Breast epithelium (tissue), 4 donors: ENCODE data around the gene TTC23. TPM values are rescaled to one million over a fixed set of nuclear protein-coding genes. Genes with fewer than 3 reads are reported as not detected.

ENCODE experiments used
- DNase-seq, 2 donors: peaks; one replicate each; pipeline ENCODE4 v3.0.0-alpha.2; 2019; ENCODE audit warnings: low spot score in 2 of 2
- H3K27ac ChIP-seq, 2 donors: fragments of 200-600 bp; sonication (generic) in 1 of 2; one replicate each; pipeline ENCODE4 v1.5.1; 2016 to 2019; ENCODE audit warnings: mild to moderate bottlenecking in 1 of 2
- H3K27me3 ChIP-seq, 2 donors: fragments of 200-600 bp; sonication (generic) in 1 of 2; one replicate each; pipeline versions ENCODE4 v1.5.1 to v1.6.0; 2017 to 2019; ENCODE audit warnings: control low read depth in 1 of 2, mild to moderate bottlenecking in 1 of 2
- H3K36me3 ChIP-seq: fragments of 200-600 bp; one replicate; pipeline ENCODE4 v1.5.1; 2019
- H3K4me1 ChIP-seq, 2 donors: fragments of 200-600 bp; sonication (generic); one replicate each; pipeline ENCODE4 v1.5.1; 2016 to 2019; ENCODE audit warnings: control low read depth in 1 of 2
- H3K4me3 ChIP-seq, 3 donors: fragments of 200-600 bp; sonication (generic); 1 replicate in 2 of 3; 2 replicates in 1 of 3; pipeline ENCODE4 v1.5.1; 2016 to 2019; ENCODE audit warnings: mild to moderate bottlenecking in 3 of 3, moderate library complexity in 2 of 3
- H3K9me3 ChIP-seq, 2 donors: fragments of 200-600 bp; sonication (generic) in 1 of 2; one replicate each; pipeline ENCODE4 v1.5.1; 2016 to 2019; ENCODE audit warnings: control low read depth in 1 of 2
- CTCF ChIP-seq, 3 donors: fragments of 450-650 bp; IDR thresholded peaks; one replicate each; pipeline ENCODE4 v1.5.1; 2016 to 2017; ENCODE audit warnings: antibody characterized with exemption in 3 of 3, mild to moderate bottlenecking in 3 of 3, moderate library complexity in 3 of 3
- POLR2A ChIP-seq: fragments of 450-650 bp; IDR thresholded peaks from one replicate; pipeline ENCODE4 v1.6.1; 2016; ENCODE audit warnings: antibody characterized with exemption, mild to moderate bottlenecking, moderate library complexity
- POLR2AphosphoS5 ChIP-seq, 3 donors: sonication (generic); formaldehyde crosslinking; IDR thresholded peaks; one replicate each; pipeline ENCODE4 v1.6.1; 2017; ENCODE audit warnings: antibody characterized with exemption in 3 of 3
- intact Hi-C: fragments of 100-400 bp; cut with DNase I; formaldehyde crosslinking; loops from one replicate; pipeline ENCODE4 v1.15.1; 2023; ENCODE audit warnings: low total_unique reads
- total RNA-seq, 3 donors: library from RNA; depleted of rRNA; stranded (reverse); fragments of >200 nt; gene quantifications; one replicate each; pipeline ENCODE4 v1.1.0, GENCODE V29; 2016

Gene TTC23
- total RNA-seq, 3 donors from 2014 or later: 19.2 to 43.9 (median 29.5) TPM

- H3K4me1 ChIP-seq: no peaks in the 10 kb centered on the region
- peak in 1 of 2 donors; percentile 18 for DNase-seq
- intact Hi-C loops: no loop called here
- peak overlapping the region; percentile 2 to 53 for H3K27ac ChIP-seq
- H3K27me3 ChIP-seq: no peaks in the 10 kb centered on the region
- no peaks in the 10 kb centered on the region for H3K9me3 ChIP-seq
- no peak overlapping the region for H3K4me3 ChIP-seq
- TF ChIP-seq CTCF (IDR thresholded peaks at IDR 0.05) (no peak), POLR2AphosphoS5 (IDR thresholded peaks at IDR 0.05) (no peak), POLR2A (no peak)
- no peaks in the 10 kb centered on the region for H3K36me3 ChIP-seq
Measured at GRCh38 chr15:99134317-99134821, 115.0 kb downstream of the TTC23 start.

DNA sequence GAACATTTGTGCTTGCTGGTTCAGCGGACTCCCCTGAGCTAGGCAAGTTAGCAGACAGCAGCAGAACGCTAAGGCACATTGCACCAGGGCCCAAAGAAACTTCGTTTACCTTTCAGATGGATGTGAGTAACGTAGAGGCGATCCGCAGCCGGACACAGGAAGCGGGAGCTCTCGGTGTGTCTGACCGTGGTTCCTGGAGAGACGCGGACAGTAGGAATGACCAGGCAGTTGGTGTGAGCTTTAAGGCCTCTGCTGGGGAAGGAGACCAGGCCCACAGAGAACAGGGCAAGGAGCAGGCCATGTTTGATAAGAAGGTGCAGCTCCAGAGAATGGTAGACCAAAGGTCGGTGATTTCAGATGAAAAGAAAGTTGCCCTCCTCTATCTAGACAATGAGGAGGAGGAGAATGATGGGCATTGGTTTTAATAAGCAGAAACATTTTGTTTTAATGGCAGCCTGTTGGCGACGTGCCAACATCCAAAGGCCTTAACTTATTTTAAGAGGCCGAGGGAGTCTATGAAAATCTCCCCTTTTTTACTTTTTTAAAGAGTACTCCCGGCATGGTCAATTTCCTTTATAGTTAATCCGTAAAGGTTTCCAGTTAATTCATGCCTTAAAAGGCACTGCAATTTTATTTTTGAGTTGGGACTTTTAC is 116.6 kb downstream of the TTC23 start:
- peak in 1 of 2 donors; percentile 17 for DNase-seq
- no peaks in the 10 kb centered on the region for H3K27me3 ChIP-seq
- H3K9me3 ChIP-seq: no peaks in the 10 kb centered on the region
- H3K27ac ChIP-seq: peak overlapping the region; percentile 77 to 87
- intact Hi-C loops: no loop called here
- no peaks in the 10 kb centered on the region for H3K4me1 ChIP-seq
- TF ChIP-seq POLR2A: no peak
- no peak for TF ChIP-seq CTCF (IDR thresholded peaks at IDR 0.05)
- TF ChIP-seq POLR2AphosphoS5 (IDR thresholded peaks at IDR 0.05): no peak
- no peak overlapping the region for H3K4me3 ChIP-seq
- no peaks in the 10 kb centered on the region for H3K36me3 ChIP-seq

- Histone ChIP-seq H3K4me1 (no peaks in the 10 kb centered on the region), H3K36me3 (no peaks in the 10 kb centered on the region), H3K27me3 (no peaks in the 10 kb centered on the region), H3K4me3 (no peak overlapping the region), H3K27ac (peak overlapping the region; percentile 77 to 87), H3K9me3 (no peaks in the 10 kb centered on the region)
- intact Hi-C loops: no loop called here
- DNase-seq: peak in 1 of 2 donors; percentile 14
- no peak for TF ChIP-seq POLR2A
Measured at GRCh38 chr15:99132122-99132521, 117.3 kb downstream of the TTC23 start.

DNA sequence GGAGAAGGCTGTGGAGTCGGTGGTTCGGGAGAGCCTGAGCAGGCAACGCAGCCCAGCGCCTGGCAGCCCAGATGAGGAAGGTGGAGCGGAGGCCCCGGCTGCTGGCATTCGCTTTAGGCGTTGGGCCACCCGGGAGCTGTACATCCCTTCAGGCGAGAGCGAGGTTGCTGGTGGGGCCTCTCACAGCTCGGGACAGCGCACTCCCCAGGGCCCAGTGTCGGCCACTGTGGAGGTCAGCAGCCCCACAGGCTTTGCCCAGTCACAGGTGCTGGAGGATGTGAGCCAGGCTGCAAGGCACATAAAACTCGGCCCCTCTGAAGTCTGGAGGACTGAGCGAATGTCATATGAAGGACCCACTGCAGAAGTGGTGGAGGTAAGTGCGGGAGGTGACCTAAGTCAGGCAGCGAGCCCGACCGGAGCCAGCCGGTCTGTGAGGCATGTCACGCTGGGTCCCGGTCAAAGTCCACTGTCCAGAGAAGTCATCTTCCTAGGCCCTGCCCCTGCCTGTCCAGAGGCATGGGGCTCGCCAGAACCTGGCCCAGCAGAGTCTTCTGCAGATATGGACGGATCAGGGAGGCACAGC is 117.8 kb downstream of the TTC23 start:
- Histone ChIP-seq H3K27ac (peak overlapping the region; percentile 77 to 87), H3K4me1 (no peaks in the 10 kb centered on the region), H3K4me3 (no peak overlapping the region), H3K9me3 (no peaks in the 10 kb centered on the region), H3K36me3 (no peaks in the 10 kb centered on the region), H3K27me3 (no peaks in the 10 kb centered on the region)
- peak in 1 of 2 donors; percentile 17 for DNase-seq
- no peak for TF ChIP-seq CTCF (IDR thresholded peaks at IDR 0.05)
- no peak for TF ChIP-seq POLR2AphosphoS5 (IDR thresholded peaks at IDR 0.05)
- no peak for TF ChIP-seq POLR2A
- intact Hi-C loops: no loop called here

DNA sequence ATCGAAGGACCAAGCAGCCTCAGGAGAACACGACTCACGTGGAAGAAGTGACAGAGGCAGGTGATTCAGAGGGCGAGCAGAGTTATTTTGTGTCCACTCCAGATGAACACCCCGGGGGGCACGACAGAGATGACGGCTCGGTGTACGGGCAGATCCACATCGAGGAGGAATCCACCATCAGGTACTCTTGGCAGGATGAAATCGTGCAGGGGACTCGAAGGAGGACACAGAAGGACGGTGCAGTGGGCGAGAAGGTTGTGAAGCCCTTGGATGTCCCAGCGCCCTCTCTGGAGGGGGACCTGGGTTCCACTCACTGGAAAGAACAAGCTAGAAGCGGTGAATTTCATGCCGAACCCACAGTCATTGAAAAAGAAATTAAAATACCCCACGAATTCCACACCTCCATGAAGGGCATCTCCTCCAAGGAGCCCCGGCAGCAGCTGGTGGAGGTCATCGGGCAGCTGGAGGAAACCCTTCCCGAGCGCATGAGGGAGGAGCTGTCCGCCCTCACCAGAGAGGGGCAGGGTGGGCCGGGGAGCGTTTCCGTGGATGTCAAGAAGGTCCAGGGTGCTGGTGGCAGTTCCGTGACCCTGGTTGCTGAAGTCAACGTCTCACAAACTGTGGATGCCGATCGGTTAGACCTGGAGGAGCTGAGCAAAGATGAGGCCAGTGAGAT is 118.5 kb downstream of the TTC23 start:
- H3K4me1 ChIP-seq: no peaks in the 10 kb centered on the region
- intact Hi-C loops: no loop called here

More for the DNA sequence above, 118.5 kb downstream of the TTC23 start:
- DNase-seq: peak in 1 of 2 donors; percentile 17
- Histone ChIP-seq H3K27me3 (no peaks in the 10 kb centered on the region), H3K9me3 (no peaks in the 10 kb centered on the region), H3K4me3 (no peak overlapping the region), H3K36me3 (no peaks in the 10 kb centered on the region), H3K27ac (peak overlapping the region; percentile 77 to 87)
- TF ChIP-seq POLR2A (no peak), POLR2AphosphoS5 (IDR thresholded peaks at IDR 0.05) (no peak), CTCF (IDR thresholded peaks at IDR 0.05) (no peak)
